Measurements from ENCODE around the gene RBCK1. TPM values are rescaled to one million over a fixed set of nuclear protein-coding genes. Genes with fewer than 3 reads are reported as not detected.

The RBCK1 gene
- total RNA-seq, 4 donors from 2014 or later: 75.7 to 85.6 (median 80.7) TPM

- TF ChIP-seq POLR2A (IDR thresholded peaks at IDR 0.05; ENCODE audit: low read depth) (no peak), EP300 (IDR thresholded peaks at IDR 0.05) (no peak), POLR2AphosphoS5 (IDR thresholded peaks at IDR 0.05) (no peak), CTCF (IDR thresholded peaks at IDR 0.05) (no peak)
- intact Hi-C loops (cut with DNase I): no loop called here
- Histone ChIP-seq H3K4me1 (peaks cover 0 to 12% (median 2%) of the 10 kb centered on the region in 4 donors), H3K27me3 (no peaks in the 10 kb centered on the region), H3K36me3 (peaks cover 71 to 93% (median 90%) of the 10 kb centered on the region in 4 donors), H3K9me3 (no peaks in the 10 kb centered on the region), H3K4me3 (no peak overlapping the region), H3K27ac (replicated peaks in 1 of 4) (no peak overlapping the region)
- 66% methylated on average over 6 of the region's 6 CpGs for WGBS
- no peak for DNase-seq (ENCODE audit: extremely low spot score)
These were observed 29.8 kb downstream of the RBCK1 start for GRCh38 chr20:437787-438486.

GRCh38 chr20:438571-439469 lies 30.7 kb downstream of the RBCK1 start:
- no peak overlapping the region for H3K27ac ChIP-seq (replicated peaks in 1 of 4)
- H3K4me3 ChIP-seq: no peak overlapping the region
- peaks cover 0 to 12% (median 2%) of the 10 kb centered on the region in 4 donors for H3K4me1 ChIP-seq
- peaks cover 80 to 95% (median 94%) of the 10 kb centered on the region in 4 donors for H3K36me3 ChIP-seq
- no peaks in the 10 kb centered on the region for H3K9me3 ChIP-seq
- intact Hi-C loops (cut with DNase I): no loop called here
- no peak for TF ChIP-seq POLR2A (IDR thresholded peaks at IDR 0.05; ENCODE audit: low read depth)
- no peak for TF ChIP-seq CTCF (IDR thresholded peaks at IDR 0.05)
- TF ChIP-seq POLR2AphosphoS5 (IDR thresholded peaks at IDR 0.05): no peak
- no peak for TF ChIP-seq EP300 (IDR thresholded peaks at IDR 0.05)
- WGBS: 73% methylated on average over 15 of the region's 18 CpGs
- no peak for DNase-seq (ENCODE audit: extremely low spot score)
- no peaks in the 10 kb centered on the region for H3K27me3 ChIP-seq

- intact Hi-C loops (cut with DNase I): no loop called here
- Histone ChIP-seq H3K36me3 (peaks cover 86 to 99% (median 97%) of the 10 kb centered on the region in 4 donors), H3K27ac (replicated peaks in 1 of 4) (no peak overlapping the region), H3K4me3 (no peak overlapping the region), H3K4me1 (peaks cover 6 to 24% (median 12%) of the 10 kb centered on the region in 4 donors), H3K27me3 (no peaks in the 10 kb centered on the region), H3K9me3 (no peaks in the 10 kb centered on the region)
- 91% methylated on average over 7 of the region's 7 CpGs for WGBS
- DNase-seq (ENCODE audit: extremely low spot score): no peak
- no peak for TF ChIP-seq POLR2A (IDR thresholded peaks at IDR 0.05; ENCODE audit: low read depth)
- no peak for TF ChIP-seq EP300 (IDR thresholded peaks at IDR 0.05)
- TF ChIP-seq POLR2AphosphoS5 (IDR thresholded peaks at IDR 0.05): no peak
- TF ChIP-seq CTCF (IDR thresholded peaks at IDR 0.05): no peak
These were observed 32.0 kb downstream of the RBCK1 start for GRCh38 chr20:440148-440547.

- Histone ChIP-seq H3K27me3 (no peaks in the 10 kb centered on the region), H3K36me3 (peaks cover 81 to 96% (median 94%) of the 10 kb centered on the region in 4 donors), H3K4me1 (peaks cover 11 to 28% (median 17%) of the 10 kb centered on the region in 4 donors), H3K27ac (replicated peaks in 1 of 4) (no peak overlapping the region), H3K9me3 (no peaks in the 10 kb centered on the region), H3K4me3 (no peak overlapping the region)
- 92% methylated on average over 13 of the region's 13 CpGs for WGBS
- no peak for DNase-seq (ENCODE audit: extremely low spot score)
- no peak for TF ChIP-seq POLR2AphosphoS5 (IDR thresholded peaks at IDR 0.05)
- TF ChIP-seq CTCF (IDR thresholded peaks at IDR 0.05): no peak
- no peak for TF ChIP-seq EP300 (IDR thresholded peaks at IDR 0.05)
- no peak for TF ChIP-seq POLR2A (IDR thresholded peaks at IDR 0.05; ENCODE audit: low read depth)
- intact Hi-C loops (cut with DNase I): no loop called here
These were observed 32.5 kb downstream of the RBCK1 start for GRCh38 chr20:440636-441035.

All from esophagus muscularis mucosa (tissue), 4 donors.